NK-92 (cell line): ENCODE data around the gene TYR.
"Not testable (repeated sequence)": the region's sequence is repeated elsewhere in the genome, so short reads cannot be mapped to it uniquely, and the experiment has no call there.

Source experiments
- DNase-seq: peaks from one replicate; lab custom pipeline; 2025; ENCODE audit not compliant: unreplicated experiment; lab: John Stamatoyannopoulos, UW

The TYR gene

DNA sequence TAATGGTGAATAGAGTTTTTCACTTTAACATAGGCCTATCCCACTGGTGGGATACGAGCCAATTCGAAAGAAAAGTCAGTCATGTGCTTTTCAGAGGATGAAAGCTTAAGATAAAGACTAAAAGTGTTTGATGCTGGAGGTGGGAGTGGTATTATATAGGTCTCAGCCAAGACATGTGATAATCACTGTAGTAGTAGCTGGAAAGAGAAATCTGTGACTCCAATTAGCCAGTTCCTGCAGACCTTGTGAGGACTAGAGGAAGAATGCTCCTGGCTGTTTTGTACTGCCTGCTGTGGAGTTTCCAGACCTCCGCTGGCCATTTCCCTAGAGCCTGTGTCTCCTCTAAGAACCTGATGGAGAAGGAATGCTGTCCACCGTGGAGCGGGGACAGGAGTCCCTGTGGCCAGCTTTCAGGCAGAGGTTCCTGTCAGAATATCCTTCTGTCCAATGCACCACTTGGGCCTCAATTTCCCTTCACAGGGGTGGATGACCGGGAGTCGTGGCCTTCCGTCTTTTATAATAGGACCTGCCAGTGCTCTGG is at the start of gene TYR:
Gene TYR, plus strand, starts transcription at position 185 of the 541 bp plus-strand sequence. Its CDS starts 79 bp downstream, at position 264.
- no peak for DNase-seq

- no peak for DNase-seq
These were observed 41.1 kb upstream of the TYR start for GRCh38 chr11:89136606-89137005.

DNA sequence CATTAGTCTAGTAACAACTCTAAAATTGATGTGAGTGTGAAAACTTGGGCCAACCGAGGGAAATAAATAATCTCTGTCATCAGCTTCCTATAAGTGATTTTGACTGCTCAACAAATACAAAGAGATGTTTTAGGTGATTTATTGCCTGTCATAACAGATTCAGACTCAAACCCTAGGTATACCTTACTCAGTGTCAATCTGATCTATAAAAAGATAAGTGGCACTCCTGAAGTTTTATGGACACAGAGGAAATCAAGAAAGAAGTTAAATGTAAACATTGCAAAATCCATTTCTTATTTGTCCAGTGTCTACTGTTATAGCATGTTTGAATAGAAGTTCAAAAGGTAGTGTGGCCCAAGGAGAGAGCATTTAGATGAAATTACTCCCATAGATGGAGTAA is 30.4 kb upstream of the TYR start:
- no peak for DNase-seq

GRCh38 chr11:89159974-89160373 is 17.7 kb upstream of the TYR start:
- DNase-seq, result no peak

DNA sequence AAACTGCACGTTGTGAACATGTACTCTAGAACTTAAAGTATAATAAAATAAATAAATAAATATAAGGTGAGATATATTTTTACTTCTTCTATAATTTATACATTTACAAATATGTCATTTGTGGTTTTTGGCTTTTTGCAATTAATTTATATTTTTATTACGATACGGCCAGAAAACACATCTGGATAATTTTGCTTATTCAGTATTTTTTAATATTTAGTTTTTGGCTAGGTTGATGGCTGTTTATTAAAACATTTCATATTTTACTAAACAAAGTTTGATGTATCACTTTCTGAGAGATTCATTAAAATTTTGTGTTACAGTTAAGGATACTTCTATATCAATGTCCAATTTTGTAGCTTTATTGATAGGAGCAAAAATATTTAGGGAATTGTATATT is 15.7 kb upstream of the TYR start:
- DNase-seq, result no peak

DNA sequence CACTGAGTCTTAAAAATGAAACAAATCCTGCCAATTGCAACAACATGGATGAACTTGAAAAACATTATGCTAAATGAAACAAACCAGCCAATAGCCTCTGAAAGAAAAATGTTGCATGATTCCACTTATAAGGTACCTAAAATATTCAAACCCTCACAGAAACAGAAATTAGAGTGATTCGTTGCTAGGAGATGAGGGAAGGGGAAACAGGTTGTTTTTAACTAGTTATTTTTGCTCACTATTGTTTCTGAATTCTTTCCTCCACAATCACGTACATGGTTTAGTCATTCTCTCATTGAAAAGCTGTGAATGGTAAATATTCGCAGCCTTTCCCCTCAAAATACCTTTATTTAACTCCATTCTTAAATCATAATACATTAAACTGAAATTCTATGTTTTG is 14.0 kb upstream of the TYR start:
- no peak for DNase-seq

GRCh38 chr11:89168396-89168795 is 9.3 kb upstream of the TYR start:
- DNase-seq, result no peak

GRCh38 chr11:89175796-89176195 is 1.9 kb upstream of the TYR start:
- DNase-seq, result no peak

GRCh38 chr11:89176938-89177337 is 737 bp upstream of the TYR start:
- DNase-seq, result no peak

DNA sequence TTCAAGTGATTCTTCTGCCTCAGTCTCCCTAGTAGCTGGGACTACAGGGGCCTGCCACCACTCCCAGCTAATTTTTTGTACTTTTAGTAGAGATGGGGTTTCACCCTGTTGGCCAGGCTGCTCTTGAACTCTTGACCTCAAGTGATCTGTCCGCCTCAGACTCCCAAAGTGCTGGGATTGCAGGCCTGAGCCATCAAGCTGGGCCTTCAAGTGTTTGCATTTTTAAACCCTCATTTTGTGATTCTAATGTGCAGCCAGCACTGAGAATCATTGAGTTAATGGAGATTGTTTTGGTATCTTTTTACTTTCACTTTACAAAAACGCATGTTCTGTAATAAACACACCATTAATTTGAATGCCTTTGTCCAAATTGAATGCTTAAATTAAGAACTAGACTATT is 3.4 kb downstream of the TYR start:
- no peak for DNase-seq

GRCh38 chr11:89182773-89183518 is 5.3 kb downstream of the TYR start:
- no peak for DNase-seq

GRCh38 chr11:89184021-89184420 is 6.3 kb downstream of the TYR start:
- no peak for DNase-seq

GRCh38 chr11:89189776-89190175 is 12.1 kb downstream of the TYR start:
- no peak for DNase-seq

DNA sequence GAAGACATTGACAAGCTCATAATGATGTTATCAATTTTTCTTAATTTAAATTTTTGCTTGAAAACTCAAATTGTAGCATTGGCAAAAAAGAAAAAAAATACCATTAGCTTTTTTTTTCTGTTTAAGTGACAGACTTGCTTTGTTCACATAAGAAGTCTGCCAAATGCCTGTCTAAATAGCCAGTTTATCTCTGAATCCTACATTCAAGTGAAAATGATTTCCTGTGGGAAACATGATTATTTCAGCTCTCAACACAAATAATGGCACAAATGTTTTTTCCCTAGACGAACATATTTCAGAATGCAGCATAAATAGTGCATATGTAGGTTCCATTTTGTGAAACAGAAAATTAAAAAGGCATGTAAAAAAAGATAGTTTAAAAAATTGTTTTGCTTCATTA is 23.5 kb downstream of the TYR start:
- DNase-seq, result no peak

DNA sequence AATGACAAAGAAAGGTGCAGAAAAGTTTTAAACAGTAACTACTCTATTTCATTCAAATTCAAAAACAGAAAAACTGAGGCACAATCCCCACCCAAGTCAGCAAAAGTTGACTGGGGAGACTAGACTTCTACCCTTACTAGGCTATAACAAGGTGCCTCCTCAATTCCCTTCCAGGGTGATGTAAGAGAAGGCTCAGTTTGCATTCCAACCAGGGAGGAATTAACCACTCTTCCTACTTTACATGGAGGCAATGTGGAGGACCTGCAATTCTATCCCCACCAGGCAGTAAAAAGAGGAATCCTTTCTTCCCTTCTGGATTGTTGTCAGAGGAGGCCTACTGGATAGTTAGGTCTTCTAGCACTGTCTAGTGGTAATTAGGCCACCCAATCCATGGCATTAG is 26.1 kb downstream of the TYR start:
- no peak for DNase-seq

GRCh38 chr11:89205378-89205777 is 27.7 kb downstream of the TYR start:
- no peak for DNase-seq

GRCh38 chr11:89220684-89221339 is 43.1 kb downstream of the TYR start:
- no peak for DNase-seq

DNA sequence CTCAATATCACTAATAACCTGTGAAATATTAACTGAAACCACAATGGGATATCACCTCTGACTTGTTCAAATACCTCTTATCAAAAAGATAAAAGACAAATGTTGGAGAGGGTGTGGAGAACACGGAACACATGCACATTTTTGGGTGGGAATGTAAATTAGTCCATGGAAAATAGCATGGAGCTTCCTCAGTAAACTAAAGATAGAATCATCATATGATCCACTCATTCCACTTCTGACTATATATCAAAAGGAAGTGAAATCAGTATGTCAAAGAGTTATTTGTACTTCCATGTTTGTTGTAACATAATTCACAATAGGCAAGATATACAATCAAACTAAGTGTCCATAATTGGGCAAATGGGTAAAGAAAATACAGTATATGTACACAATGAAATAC is 57.4 kb downstream of the TYR start:
- DNase-seq, result no peak

DNA sequence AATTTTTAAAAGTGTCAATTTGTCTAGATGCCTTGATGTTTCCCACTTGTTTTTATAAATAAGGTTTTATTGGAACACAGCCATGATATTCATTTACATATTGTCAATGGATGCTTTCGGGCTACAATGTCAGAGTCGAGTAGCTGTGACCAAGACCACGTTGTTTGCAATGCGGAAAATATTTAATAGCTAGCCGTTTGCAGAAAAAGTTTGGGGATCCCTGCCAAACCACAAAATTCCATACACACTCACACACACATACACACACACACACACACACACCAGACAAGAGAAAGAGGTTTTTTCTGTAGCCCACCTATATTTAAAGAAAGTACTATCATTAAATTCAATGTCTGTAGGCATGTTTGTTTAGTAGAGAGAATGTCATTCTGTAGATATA is 58.3 kb downstream of the TYR start:
- no peak for DNase-seq

- not testable (repeated sequence) for DNase-seq
These were observed 69.3 kb downstream of the TYR start for GRCh38 chr11:89247007-89247406.

GRCh38 chr11:89249196-89249595 is 71.5 kb downstream of the TYR start:
- no peak for DNase-seq

DNA sequence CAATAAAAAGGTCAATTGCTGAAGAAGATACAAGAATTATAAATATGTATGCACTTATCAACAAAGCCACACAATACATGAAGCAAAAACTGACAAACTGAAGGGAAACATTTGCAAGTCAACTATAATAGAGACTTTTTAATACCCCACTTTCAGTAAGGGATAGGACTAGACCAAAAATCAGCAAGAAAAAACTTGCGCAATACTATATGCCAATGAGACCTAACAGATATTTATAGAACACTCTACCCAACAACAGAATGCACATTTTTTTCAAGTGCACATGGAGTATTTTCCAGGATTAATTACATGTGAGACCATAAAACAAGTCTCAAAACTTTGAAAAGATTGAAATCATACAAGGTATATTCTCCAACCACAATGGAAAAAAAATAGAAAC is 83.8 kb downstream of the TYR start:
- DNase-seq, result not testable (repeated sequence)
